Activated CD4-positive, CD25-positive, alpha-beta regulatory T cell treated with anti-CD3 and anti-CD28 coated beads, Interleukin-2, amount 50 U/mL, for 24 hours (primary cell): ENCODE measurements around the gene SLC41A1.
A peak's percentile ranks its signal among the peaks of the same experiment; 100 is the strongest.

Source experiments
- ATAC-seq, 2 donors: fragments of 150-1000 bp; cut with Tn5 transposase; one replicate each; pipeline ENCODE4 v1.10.0; 2021; ENCODE audit warnings: mild to moderate bottlenecking in 1 of 2, moderate library complexity in 1 of 2

The SLC41A1 gene

DNA sequence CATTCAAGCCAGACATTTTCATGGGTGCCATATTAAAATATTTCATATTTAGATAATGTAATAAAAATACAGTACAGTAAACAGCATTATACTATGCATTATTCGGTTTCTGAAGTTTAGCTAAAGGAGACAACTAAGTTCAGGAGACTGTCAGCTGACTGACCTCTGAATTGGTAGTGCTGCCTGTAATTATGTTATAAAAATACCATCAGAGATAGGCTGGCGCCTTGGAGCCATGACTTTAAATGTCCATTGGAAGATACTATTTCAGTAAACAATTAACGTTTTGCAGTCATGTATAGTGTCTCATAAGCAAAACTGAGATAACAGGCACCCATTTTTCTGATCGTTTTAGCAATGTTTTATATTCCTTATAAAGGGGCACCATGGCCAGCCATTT, 26.4 kb downstream of the SLC41A1 start:
- ATAC-seq: no peak

DNA sequence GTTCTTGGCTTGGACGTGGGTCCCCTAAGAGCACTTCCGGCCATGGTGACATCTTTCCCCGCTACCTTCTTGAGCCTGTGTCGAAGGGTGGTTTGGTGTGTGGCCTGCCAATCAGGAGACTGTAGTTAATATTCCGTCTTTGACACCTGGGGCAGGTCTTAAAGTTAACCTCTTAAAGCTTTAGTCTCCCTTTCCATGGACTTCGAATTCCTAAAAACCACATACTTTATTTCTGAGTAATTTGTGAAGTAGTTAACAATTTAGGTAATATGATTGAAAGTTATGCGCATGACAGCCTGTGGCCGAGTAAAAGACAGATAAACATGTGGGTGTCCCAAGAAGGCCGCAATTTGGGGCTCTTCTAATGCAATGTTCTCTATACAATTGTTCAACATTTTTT, 27.6 kb downstream of the SLC41A1 start:
- no peak for ATAC-seq

GRCh38 chr1:205783904-205784303, 29.1 kb downstream of the SLC41A1 start:
- ATAC-seq: no peak

- no peak for ATAC-seq
These were observed 29.6 kb downstream of the SLC41A1 start for GRCh38 chr1:205783433-205783795.

DNA sequence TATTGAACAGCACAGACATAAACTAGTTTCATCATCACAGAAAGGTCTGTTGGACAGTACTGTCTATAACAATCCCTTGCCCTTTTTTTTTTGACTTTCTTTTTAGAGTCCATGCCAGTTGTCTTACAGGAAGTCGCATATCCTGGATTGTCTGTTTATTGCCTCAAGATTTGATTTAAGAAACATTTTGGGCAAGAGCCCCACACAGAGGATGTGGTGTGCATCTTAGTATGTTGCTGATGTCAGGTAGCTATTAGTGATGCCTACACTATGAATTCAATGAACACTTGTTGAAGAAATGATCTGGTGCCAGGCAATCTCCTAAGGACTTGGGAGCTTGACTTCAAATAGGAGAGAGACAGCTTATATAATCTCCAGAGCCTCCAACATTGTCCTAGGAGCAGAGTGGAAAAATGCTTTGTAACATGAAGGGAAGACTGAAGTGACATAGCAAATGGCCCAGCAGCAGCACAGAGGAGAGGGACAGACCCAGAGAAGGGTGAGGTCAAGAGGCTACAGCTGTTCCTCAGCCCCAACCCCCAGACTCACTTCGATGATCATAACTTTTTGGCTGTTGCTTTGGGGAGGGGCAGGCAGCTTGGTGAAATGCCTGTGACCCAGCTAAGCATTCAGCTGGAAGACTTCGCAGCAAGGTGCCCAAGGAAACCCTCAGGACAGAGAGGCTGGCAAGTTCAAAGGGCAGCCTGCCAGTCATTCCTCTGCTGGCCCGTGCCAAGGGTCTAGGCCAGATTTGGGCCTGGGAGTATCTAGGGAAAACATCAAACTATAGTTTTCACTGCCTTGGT, 30.2 kb downstream of the SLC41A1 start:
- ATAC-seq: no peak

- no peak for ATAC-seq
These were observed 32.7 kb downstream of the SLC41A1 start for GRCh38 chr1:205780335-205780734.

GRCh38 chr1:205777994-205778393, 35.0 kb downstream of the SLC41A1 start:
- no peak for ATAC-seq

DNA sequence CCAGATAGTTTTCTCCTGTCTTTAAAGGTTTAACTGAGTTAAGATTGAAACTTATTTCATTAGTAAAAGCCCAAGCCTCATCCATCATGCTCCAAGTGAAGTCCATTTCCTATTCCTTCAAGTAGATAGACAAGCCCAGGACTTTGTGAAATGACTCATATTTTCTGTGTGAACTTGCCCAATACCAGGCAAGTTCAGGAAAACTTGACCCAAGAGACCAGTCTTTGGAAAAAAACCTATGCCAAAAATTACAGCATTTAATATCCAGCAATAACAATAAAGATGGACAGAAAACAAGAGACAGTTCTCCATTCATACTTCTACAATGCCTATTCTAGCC, 37.3 kb downstream of the SLC41A1 start:
- ATAC-seq: no peak

DNA sequence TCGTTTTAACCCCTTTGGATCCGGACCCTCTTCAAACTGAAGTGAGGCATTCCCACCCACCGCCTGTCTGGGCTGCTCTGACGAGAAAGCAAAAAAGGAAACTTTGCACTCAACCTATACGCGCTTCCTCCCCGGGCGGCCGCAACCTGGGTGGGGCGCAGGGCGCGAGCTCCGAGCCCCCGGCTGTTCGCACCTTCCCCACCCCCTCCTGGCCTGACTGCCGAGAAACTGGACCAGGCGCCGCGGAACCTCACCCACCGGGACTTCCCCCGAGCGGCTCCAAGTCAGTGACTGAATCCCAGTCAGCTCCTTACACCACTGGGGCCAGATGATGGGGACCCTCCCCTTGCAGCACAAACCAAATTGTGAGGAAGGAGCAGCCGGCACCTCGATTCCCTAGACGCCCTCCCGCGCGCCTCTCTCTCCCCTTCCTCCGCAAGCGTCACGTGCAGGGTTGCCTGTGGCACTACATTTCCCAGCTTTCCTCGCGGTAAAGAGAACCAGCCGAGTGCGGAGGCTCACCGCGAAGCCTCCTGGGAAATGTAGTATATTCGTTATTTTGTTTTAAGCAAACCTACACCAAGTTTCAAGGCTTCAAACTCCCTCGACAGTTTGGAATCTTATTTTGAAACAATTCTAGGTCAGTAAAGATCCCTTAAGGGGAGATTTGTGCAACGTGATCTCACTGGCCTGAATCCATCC, 37.8 kb downstream of the SLC41A1 start, which contains the start of gene RAB29:
RAB29 (minus strand) TSS at position 468 of the 702 bp plus-strand sequence. CDS start 526 bp downstream, outside the sequence.
- ATAC-seq: peak; percentile 93 to 95

- ATAC-seq: peak in 1 of 2 donors; percentile 3
These were observed 38.6 kb downstream of the SLC41A1 start for GRCh38 chr1:205774198-205775014.

DNA sequence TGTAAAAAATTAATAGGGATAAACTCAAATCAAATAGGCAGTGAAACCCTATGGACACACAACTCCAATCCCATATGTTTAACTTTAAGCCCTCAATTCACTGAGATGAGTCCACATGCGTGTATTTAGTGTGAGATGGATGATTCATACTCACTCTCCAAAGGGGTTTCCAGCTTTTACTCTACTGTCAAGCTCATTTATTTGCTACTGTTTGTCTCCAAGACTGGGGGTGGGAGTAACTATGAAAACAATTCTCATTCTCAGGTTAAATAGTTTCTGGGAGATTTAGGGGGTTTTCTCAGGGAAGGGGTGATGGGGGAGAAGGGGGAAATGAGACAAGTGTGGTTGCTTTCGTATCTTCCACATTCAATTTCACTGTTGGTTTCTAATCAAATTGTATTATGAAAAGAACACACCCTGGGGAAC, 40.4 kb downstream of the SLC41A1 start:
- peak; percentile 30 to 50 for ATAC-seq

DNA sequence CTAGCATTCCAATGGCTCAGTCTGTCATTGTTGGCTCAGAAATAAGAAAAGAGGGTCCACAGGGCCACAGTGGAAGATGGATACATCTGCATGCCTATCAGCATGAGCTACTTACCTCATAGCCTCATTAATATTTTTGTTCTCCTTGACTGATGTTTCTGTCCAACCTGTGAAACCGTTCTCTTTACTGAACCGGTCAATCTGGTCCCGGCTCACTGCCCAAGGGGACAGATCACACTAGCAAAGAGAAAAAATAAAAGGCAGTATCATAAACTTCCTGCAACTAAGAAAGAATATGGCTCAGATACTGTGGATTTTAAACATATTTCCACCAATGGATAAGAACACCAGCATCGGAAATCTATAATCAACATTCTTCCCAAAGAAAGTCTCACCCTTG, 42.4 kb downstream of the SLC41A1 start:
- ATAC-seq: no peak

- ATAC-seq: no peak
These were observed 43.2 kb downstream of the SLC41A1 start for GRCh38 chr1:205769641-205770365.

DNA sequence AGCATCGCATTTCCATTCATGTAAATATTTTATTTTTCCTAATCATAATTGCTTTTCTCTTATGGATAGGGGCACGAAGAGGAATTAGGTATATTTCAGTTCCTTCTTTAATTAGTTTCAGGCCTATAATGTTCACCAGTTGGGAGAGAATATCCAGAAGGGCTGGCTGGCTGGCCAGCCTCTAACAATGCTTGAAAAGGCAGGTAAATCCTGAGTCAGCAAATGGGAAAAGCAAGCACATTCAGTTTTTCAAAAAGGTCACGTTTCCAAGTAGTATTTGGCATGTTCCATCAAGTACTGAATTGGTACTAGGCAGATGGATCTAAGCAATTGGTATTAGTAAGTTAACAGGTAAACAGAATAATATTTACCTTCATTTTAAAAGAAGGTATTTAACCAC, 45.8 kb downstream of the SLC41A1 start:
- no peak for ATAC-seq

DNA sequence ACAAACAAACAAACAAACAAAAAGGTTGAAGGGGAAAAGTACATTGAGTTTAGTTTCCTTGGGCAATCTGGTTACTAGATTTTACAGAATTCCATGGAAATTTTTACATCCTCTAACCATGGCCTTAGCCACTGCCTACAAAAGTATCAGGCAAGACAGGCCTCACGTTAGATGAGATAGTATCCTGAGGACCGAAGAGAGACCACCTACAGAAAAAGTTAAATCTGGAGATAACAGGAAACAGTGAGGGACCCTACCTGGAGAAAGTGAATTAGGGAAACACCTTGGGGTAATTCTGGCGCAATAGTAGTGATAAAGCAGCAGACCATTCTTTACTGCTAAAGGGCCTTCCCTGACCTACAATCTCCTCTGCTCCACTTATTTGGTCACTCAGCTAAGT, 46.4 kb downstream of the SLC41A1 start:
- ATAC-seq: no peak

DNA sequence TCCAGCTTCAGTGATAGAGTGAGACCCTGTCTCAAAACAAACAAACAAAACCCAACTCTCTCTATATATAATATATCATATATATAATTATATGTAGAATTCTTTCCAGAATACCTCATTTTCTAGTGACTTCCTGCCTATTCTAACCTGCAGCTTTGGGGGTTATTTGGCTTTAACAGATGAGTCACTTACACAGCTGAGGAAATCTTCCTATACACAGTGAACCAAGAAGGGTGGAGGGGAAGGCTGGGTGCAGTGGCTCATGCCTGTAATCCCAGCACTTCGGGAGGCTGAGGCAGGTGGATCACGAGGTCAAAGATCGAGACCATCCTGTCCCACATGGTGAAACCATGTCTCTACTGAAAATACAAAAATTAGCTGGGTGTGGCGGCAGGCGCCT, 47.0 kb downstream of the SLC41A1 start:
- no peak for ATAC-seq

DNA sequence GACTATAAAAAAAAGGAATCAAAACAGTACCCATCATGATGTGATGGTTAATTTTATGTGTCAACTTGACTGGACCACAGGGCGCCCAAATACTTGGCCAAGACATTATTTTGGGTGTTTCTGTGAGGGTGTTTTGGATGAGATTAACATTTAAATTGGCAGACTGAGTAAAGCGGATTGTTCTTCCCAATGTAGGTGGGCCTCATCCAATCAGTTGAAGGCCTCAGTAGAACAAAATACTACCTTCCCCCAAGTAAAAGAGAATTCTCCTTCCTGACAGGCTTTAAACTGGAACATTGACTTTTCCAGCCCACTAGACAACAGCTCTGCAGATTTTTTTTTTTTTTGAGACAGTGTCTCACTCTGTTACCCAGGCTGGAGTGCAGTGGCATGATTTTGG, 48.4 kb downstream of the SLC41A1 start:
- no peak for ATAC-seq

DNA sequence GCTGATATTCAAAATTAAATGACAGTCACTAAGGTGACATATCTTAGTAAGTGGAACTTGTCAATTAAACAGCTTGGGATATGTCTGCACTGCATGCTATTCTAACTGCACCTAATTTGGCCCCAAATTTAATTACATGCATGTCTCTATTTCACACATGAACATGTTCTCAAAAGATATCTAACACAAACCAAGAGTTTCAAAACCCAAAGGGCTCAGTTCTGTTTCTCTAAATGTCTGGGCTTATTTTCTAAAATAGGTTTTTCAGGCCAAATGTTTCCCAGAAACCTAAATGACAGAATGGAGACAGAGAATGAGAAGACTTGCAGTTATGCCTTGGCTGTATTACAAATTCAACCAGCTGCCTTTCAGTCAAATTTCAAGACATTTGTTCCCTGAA, 49.0 kb downstream of the SLC41A1 start:
- ATAC-seq: no peak

DNA sequence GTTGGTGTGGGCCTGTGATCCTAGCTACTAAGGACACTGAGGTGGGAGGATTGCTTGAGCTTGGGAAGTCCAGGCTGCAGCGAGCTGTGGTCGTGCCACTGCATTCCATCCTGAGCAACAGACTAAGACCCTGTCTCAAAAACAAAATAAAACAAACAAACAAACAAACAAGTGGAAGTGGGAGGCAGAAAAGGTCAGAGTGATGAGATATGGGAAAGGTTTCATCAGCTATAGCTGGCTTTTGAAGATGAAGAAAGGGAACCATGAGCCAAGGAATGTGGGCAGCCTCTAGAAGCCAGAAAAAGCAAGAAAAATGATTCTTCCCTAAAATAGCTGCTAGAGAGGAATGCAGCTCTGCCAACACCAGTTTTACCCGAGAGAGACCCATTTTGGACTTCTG, 52.4 kb downstream of the SLC41A1 start:
- ATAC-seq: no peak

DNA sequence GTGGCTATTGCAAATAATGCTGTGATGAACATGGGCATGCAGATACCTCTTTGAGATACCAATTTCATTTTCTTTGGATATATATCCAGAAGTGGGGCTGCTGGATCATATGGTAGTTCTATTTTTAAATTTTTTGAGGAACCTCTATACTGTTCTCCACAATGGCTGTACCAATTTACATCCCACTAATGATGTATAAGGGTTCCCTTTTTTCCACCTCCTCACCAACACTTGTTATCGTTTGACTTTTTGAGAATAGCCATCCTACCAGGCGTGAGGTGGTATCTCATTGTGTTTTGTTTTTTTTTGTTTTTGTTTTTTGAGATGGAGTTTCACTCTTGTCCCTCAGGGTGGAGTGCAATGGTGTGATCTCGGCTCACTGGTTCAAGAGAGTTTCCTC, 56.4 kb downstream of the SLC41A1 start:
- no peak for ATAC-seq

- no peak for ATAC-seq
These were observed 58.1 kb downstream of the SLC41A1 start for GRCh38 chr1:205754857-205755256.

- no peak for ATAC-seq
These were observed 61.9 kb downstream of the SLC41A1 start for GRCh38 chr1:205751036-205751651.
